ENCODE measurements around the gene RRP1B.

Gene RRP1B

DNA sequence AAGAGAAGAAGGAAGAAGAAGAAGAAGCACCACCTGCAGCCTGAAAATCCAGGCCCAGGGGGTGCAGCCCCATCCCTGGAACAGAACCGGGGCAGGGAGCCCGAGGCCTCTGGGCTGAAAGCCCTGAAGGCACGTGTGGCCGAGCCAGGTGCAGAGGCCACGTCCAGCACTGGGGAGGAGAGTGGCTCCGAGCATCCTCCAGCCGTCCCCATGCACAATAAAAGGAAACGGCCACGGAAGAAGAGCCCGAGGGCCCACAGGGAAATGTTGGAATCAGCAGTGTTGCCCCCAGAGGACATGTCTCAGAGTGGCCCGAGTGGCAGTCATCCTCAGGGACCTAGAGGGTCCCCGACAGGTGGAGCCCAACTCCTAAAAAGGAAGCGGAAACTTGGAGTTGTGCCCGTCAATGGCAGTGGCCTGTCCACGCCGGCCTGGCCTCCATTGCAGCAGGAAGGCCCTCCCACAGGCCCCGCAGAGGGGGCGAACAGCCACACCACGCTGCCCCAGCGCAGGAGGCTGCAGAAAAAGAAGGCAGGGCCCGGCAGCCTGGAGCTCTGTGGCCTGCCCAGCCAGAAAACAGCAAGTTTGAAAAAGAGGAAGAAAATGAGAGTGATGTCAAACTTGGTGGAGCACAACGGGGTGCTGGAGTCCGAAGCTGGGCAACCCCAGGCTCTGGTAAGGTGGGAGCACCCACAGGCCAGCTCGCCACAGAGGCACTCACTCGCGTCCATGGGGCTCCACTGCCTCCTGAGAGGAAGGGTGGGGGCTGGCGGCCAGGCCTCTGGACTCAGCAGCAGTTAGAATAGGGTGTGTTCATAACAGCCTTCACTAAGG lies 28.4 kb downstream of the RRP1B start:
- DNase-seq (ENCODE audit: low read depth, low spot score) = no peak
- peaks cover 81% of the 10 kb centered on the region for H3K36me3 ChIP-seq (ENCODE audit: insufficient read depth, low read length)
- no peak overlapping the region for H3K27ac ChIP-seq
- H3K4me3 ChIP-seq = no peak overlapping the region
- H3K9ac ChIP-seq (ENCODE audit: insufficient read length) = no peak overlapping the region
- no peak for TF ChIP-seq POLR2AphosphoS5 (IDR thresholded peaks at IDR 0.05; ENCODE audit: borderline replicate concordance, low read depth, low read length)
- TF ChIP-seq FOXP2 (optimal IDR thresholded peaks at IDR 0.05; ENCODE audit: control extremely low read depth, extremely low read length, insufficient read depth) = no peak
- no peak for TF ChIP-seq EZH2 (IDR thresholded peaks at IDR 0.05)
- H3K9me3 ChIP-seq (ENCODE audit: low read depth, low read length) = no peaks in the 10 kb centered on the region

GRCh38 chr21:43688906-43689305 lies 29.5 kb downstream of the RRP1B start:
- Histone ChIP-seq H3K27ac (no peak overlapping the region), H3K36me3 (ENCODE audit: insufficient read depth, low read length) (peaks cover 81% of the 10 kb centered on the region), H3K4me3 (no peak overlapping the region), H3K9ac (ENCODE audit: insufficient read length) (no peak overlapping the region), H3K9me3 (ENCODE audit: low read depth, low read length) (no peaks in the 10 kb centered on the region)
- TF ChIP-seq POLR2AphosphoS5 (IDR thresholded peaks at IDR 0.05; ENCODE audit: borderline replicate concordance, low read depth, low read length) (no peak), EZH2 (IDR thresholded peaks at IDR 0.05) (no peak), FOXP2 (optimal IDR thresholded peaks at IDR 0.05; ENCODE audit: control extremely low read depth, extremely low read length, insufficient read depth) (no peak)
- no peak for DNase-seq (ENCODE audit: low read depth, low spot score)

GRCh38 chr21:43689556-43690337 lies 30.4 kb downstream of the RRP1B start:
- H3K9me3 ChIP-seq (ENCODE audit: low read depth, low read length) = no peaks in the 10 kb centered on the region
- peaks cover 83% of the 10 kb centered on the region for H3K36me3 ChIP-seq (ENCODE audit: insufficient read depth, low read length)
- H3K27ac ChIP-seq = no peak overlapping the region
- no peak for DNase-seq (ENCODE audit: low read depth, low spot score)
- TF ChIP-seq POLR2AphosphoS5 (IDR thresholded peaks at IDR 0.05; ENCODE audit: borderline replicate concordance, low read depth, low read length) = no peak
- no peak for TF ChIP-seq FOXP2 (optimal IDR thresholded peaks at IDR 0.05; ENCODE audit: control extremely low read depth, extremely low read length, insufficient read depth)
- TF ChIP-seq EZH2 (IDR thresholded peaks at IDR 0.05) = no peak
- no peak overlapping the region for H3K4me3 ChIP-seq
- H3K9ac ChIP-seq (ENCODE audit: insufficient read length) = no peak overlapping the region

DNA sequence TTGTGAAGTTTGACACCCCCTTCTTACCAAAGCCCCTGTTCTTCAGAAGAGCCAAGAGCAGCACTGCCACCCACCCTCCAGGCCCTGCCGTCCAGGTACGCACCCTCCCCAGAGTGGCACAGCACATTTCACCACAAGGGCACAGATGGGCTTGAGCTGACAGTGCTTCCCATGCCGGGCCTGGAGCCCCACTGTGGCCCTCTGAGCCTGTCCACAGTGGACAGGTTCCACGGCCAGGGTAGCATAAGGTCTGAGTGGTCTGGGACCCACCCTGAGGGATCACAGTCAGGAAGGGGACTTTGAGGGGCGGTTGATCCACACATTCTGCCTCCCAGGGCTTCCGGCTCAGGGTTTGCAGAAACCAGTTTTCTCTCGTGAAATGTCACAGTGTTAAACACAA lies 31.0 kb downstream of the RRP1B start:
- Histone ChIP-seq H3K36me3 (ENCODE audit: insufficient read depth, low read length) (peaks cover 81% of the 10 kb centered on the region), H3K27ac (no peak overlapping the region), H3K4me3 (no peak overlapping the region), H3K9ac (ENCODE audit: insufficient read length) (no peak overlapping the region), H3K9me3 (ENCODE audit: low read depth, low read length) (no peaks in the 10 kb centered on the region)
- DNase-seq (ENCODE audit: low read depth, low spot score) = no peak
- TF ChIP-seq POLR2AphosphoS5 (IDR thresholded peaks at IDR 0.05; ENCODE audit: borderline replicate concordance, low read depth, low read length) = no peak

GRCh38 chr21:43691086-43691795 lies 31.9 kb downstream of the RRP1B start:
- TF ChIP-seq EZH2 (IDR thresholded peaks at IDR 0.05) = no peak
- no peak for TF ChIP-seq FOXP2 (optimal IDR thresholded peaks at IDR 0.05; ENCODE audit: control extremely low read depth, extremely low read length, insufficient read depth)
- H3K9ac ChIP-seq (ENCODE audit: insufficient read length) = no peak overlapping the region
- H3K4me3 ChIP-seq = no peak overlapping the region
- H3K36me3 ChIP-seq (ENCODE audit: insufficient read depth, low read length) = peaks cover 80% of the 10 kb centered on the region
- H3K27ac ChIP-seq = no peak overlapping the region
- H3K9me3 ChIP-seq (ENCODE audit: low read depth, low read length) = no peaks in the 10 kb centered on the region
- no peak for DNase-seq (ENCODE audit: low read depth, low spot score)

- H3K36me3 ChIP-seq (ENCODE audit: insufficient read depth, low read length) = peaks cover 74% of the 10 kb centered on the region
- TF ChIP-seq EZH2 (IDR thresholded peaks at IDR 0.05) (no peak), POLR2AphosphoS5 (IDR thresholded peaks at IDR 0.05; ENCODE audit: borderline replicate concordance, low read depth, low read length) (no peak), FOXP2 (optimal IDR thresholded peaks at IDR 0.05; ENCODE audit: control extremely low read depth, extremely low read length, insufficient read depth) (no peak)
Measured at GRCh38 chr21:43691801-43692200, 32.4 kb downstream of the RRP1B start.

GRCh38 chr21:43692949-43693348 lies 33.6 kb downstream of the RRP1B start:
- no peak for TF ChIP-seq POLR2AphosphoS5 (IDR thresholded peaks at IDR 0.05; ENCODE audit: borderline replicate concordance, low read depth, low read length)
- no peak for TF ChIP-seq EZH2 (IDR thresholded peaks at IDR 0.05)
- TF ChIP-seq FOXP2 (optimal IDR thresholded peaks at IDR 0.05; ENCODE audit: control extremely low read depth, extremely low read length, insufficient read depth) = no peak
- no peak for DNase-seq (ENCODE audit: low read depth, low spot score)
- H3K27ac ChIP-seq = no peak overlapping the region

More at GRCh38 chr21:43691801-43692200, 32.4 kb downstream of the RRP1B start:
- Histone ChIP-seq H3K9ac (ENCODE audit: insufficient read length) (no peak overlapping the region), H3K4me3 (no peak overlapping the region), H3K9me3 (ENCODE audit: low read depth, low read length) (no peaks in the 10 kb centered on the region), H3K27ac (no peak overlapping the region)
- no peak for DNase-seq (ENCODE audit: low read depth, low spot score)

GRCh38 chr21:43693981-43694380 lies 34.6 kb downstream of the RRP1B start:
- H3K9me3 ChIP-seq (ENCODE audit: low read depth, low read length) = no peaks in the 10 kb centered on the region
- no peak overlapping the region for H3K4me3 ChIP-seq
- no peak overlapping the region for H3K9ac ChIP-seq (ENCODE audit: insufficient read length)
- DNase-seq (ENCODE audit: low read depth, low spot score) = no peak
- no peak overlapping the region for H3K27ac ChIP-seq
- peaks cover 54% of the 10 kb centered on the region for H3K36me3 ChIP-seq (ENCODE audit: insufficient read depth, low read length)
- TF ChIP-seq FOXP2 (optimal IDR thresholded peaks at IDR 0.05; ENCODE audit: control extremely low read depth, extremely low read length, insufficient read depth) (no peak), EZH2 (IDR thresholded peaks at IDR 0.05) (no peak), POLR2AphosphoS5 (IDR thresholded peaks at IDR 0.05; ENCODE audit: borderline replicate concordance, low read depth, low read length) (no peak)

More at GRCh38 chr21:43692949-43693348, 33.6 kb downstream of the RRP1B start:
- H3K9me3 ChIP-seq (ENCODE audit: low read depth, low read length) = no peaks in the 10 kb centered on the region
- H3K36me3 ChIP-seq (ENCODE audit: insufficient read depth, low read length) = peaks cover 63% of the 10 kb centered on the region
- H3K9ac ChIP-seq (ENCODE audit: insufficient read length) = no peak overlapping the region
- no peak overlapping the region for H3K4me3 ChIP-seq

Measured in SK-N-MC (cell line).